Ovary (tissue), 3 donors: ENCODE measurements around the gene FLYWCH2.

ENCODE experiments used
- EP300 ChIP-seq: sonication (generic); formaldehyde crosslinking; IDR thresholded peaks from one replicate; pipeline ENCODE4 v1.6.1; 2017; ENCODE audit warnings: antibody characterized with exemption
- TF ChIP-seq, protein P1 (sequence below), 3 donors: fragments of 450-650 bp in 2 of 3; fragments of 200-600 bp in 1 of 3; IDR thresholded peaks; one replicate each; pipeline versions ENCODE4 v1.5.1 to v1.8.0; 2016 to 2022; ENCODE audit warnings: antibody characterized with exemption in 3 of 3, mild to moderate bottlenecking in 1 of 3
- donor health status: DM: no; HTN: no; CAD: no.

DNA sequence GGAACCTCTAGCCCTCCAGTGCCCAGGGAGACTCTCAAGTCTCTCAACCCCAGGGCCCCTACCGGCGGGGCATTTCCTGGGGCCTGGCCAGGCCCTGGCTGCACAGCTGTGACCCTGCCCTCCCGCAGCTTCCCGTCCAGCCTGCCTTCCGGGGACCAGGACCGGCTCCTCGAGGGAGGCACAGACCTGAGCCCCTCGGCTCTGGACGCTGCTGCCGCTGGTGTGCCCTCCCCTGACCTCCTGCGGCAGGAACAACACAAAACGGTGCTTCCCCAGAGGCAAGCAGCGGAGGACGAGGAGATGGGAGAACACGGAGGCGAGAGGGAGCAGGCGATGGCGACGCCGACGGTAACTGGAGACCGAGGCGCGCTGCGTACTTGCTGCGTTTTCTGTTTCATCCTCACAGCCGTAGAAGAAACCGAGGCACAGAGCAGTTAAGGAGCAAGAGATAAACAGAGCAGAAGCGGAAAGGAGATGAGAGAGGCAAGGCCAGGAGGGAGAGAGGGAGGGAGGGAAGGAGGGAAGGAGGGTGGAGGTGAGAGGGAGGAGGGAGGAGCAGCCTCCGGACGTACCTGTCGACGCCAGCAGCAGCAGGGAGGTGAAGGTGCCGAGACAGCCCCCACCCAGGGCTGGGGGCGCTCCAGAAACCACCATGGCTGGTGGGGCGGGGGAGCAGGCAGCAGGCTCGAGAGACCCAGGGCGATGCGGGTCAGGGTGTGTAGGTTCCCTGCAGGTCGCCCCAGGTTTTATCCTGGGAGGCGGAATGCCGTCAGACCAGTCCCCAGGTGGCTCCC, 25.4 kb upstream of the FLYWCH2 start, which contains the start of gene PRSS22:
- TF ChIP-seq, protein P1, sequence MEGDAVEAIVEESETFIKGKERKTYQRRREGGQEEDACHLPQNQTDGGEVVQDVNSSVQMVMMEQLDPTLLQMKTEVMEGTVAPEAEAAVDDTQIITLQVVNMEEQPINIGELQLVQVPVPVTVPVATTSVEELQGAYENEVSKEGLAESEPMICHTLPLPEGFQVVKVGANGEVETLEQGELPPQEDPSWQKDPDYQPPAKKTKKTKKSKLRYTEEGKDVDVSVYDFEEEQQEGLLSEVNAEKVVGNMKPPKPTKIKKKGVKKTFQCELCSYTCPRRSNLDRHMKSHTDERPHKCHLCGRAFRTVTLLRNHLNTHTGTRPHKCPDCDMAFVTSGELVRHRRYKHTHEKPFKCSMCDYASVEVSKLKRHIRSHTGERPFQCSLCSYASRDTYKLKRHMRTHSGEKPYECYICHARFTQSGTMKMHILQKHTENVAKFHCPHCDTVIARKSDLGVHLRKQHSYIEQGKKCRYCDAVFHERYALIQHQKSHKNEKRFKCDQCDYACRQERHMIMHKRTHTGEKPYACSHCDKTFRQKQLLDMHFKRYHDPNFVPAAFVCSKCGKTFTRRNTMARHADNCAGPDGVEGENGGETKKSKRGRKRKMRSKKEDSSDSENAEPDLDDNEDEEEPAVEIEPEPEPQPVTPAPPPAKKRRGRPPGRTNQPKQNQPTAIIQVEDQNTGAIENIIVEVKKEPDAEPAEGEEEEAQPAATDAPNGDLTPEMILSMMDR (IDR thresholded peaks at IDR 0.05), result no peak
- no peak for TF ChIP-seq EP300
